GM21367 (cell line): ENCODE measurements around the gene YBEY.

Experiments used
- ATAC-seq: cut with Tn5 transposase; IDR thresholded peaks from one replicate; pipeline ENCODE4 v1.9.1; 2021; ENCODE audit not compliant: unreplicated experiment

YBEY gene

DNA sequence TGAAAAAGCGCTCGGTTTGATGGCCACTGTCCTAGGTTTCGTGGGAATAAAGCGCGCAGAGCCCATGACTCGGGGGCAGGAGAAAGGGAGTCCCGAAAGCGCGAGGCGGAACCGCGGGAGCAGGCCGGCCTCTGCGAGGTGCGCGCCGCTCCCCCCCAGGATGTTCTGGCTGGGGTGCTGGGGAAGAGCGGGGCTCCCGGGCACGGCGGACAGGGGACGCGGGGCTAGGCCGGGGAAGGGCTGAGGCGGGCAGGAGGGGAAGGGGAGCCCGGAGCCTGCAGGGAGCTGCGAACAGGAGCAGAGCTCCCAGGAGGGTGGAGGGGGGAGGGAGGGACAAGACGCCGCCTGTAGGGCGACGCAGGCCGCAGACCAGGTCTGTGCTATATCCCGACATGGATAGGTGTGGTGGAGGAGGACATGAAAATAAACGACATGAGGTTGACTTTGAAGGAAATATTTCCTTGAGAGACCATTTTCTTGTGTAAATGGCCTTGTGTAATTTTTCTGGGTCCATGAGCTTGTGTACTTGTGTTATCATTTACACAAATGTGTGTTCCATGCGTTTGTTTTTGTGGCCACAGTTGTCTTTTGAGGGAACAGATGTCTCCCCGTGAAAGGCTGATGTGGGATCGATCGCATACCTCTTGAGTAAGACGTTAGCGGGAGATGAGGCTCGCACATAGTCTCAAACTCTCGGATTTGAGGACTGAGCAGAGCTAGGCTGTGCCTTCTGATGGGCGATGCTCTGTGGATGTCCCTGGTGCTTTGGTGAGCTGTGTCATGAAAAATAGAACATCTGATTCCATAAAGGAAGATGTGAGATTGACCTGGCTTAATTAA is 39.2 kb downstream of the YBEY start:
- ATAC-seq = no peak

DNA sequence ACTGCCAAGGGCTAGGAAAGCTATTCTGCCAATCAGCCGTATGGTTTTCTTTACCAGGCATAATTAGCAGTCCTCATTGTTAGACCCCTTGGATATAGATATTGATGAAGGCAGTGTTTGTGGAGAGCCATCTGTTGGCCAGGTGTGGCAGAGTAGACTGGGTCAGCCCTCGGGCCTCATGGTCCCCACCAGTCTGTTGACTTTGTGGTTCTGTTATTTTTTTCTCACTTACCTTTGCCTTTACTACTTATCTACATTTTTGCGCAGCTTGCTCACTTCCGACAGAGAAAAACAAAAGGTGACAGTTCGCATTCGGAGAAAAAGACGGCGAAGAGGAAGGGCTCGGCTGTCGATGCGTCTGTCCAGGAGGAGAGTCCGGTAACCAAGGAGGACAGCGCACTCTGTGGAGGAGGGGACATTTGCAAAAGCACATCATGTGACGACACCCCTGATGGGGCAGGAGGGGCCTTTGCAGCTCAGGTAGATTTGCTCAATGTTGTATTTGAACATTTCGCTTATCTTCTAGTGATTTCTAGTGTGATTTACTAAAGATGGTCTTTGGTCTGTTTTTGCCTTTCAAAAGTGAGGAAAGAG is 40.1 kb downstream of the YBEY start:
- no peak for ATAC-seq

DNA sequence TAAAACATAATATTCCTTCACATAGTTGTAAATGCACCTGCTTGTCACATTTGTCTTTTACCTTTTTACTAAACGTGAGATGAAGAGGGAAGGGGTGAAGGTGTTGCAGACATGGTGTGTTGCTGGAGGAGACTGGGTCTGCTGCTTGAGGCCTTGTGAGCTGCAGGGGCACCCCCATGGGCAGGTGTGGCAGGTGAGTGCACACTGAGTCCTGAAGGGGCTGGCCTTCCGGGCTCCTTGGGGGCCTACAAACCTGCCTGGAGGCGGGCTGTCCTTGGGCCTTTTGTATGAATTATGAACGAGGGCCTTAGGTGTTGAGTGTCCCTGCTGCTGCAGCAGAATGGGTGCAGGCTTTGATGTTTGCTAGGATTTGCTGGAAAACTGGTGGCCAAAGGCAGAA is 41.6 kb downstream of the YBEY start:
- no peak for ATAC-seq

DNA sequence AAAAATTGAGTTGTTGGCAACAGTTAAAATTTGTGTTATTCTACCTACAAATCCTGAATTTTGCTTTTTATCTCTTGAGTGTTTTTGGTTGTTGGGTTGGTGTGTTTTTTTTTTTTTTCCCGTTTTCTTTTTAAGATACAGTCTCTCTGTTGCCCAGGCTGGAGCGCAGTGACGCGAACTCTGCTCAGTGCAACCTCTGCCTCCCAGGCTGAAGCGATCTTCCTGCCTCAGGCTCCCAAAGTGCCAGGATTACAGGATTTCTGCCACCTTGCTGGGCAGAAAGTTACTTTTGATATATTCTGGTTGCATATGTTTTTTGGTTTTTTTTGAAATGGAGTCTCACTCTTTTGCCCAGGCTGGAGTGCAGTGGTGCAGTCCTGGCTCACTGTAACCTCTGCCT is 42.0 kb downstream of the YBEY start:
- no peak for ATAC-seq

DNA sequence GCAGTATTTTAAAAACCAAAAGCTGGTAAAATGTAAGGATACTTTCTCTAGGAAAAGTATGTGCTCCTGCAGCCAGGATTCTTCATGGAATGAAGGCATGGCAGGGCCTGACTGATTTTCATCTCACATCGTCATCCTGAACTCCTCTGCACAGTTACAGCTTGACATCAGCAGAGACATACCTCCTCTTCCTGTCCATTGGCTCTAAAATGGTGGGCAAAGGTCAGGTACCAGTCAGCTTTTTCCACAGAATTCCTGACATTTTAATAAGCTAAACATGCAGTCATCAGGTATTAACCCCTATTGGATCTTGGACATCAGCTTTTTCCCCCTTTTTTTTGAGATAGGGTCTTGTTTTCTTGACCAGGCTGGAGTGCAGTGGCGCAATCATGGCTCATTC is 43.7 kb downstream of the YBEY start:
- no peak for ATAC-seq

DNA sequence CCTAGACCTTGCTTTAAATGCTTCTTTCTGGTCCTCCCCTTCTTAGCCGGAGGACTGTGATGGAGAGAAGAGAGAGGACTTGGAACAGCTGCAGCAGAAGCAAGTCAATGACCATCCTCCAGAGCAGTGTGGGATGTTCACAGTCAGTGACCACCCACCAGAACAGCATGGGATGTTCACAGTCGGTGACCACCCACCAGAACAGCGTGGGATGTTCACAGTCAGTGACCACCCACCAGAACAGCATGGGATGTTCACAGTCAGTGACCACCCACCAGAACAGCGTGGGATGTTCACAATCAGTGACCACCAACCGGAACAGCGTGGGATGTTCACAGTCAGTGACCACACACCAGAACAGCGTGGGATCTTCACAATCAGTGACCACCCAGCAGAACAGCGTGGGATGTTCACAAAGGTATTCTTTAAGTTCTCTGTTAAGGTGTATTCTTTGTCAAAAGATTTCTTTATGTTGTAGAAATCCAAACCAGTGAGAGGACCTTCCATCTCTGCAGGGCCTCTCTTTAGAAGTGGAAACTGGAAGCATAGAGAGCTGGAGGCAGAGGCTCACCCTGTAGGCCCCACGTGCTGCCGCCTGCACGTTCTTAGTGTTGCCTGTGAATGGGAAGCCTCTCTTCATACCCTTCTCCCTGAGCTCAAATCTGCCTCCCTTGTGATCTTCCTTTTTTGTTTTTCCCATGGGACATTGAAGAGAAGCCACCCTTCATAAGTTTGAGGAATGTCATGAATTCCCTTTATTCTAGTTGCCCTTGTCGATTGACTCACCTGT is 48.4 kb downstream of the YBEY start:
- ATAC-seq = no peak

DNA sequence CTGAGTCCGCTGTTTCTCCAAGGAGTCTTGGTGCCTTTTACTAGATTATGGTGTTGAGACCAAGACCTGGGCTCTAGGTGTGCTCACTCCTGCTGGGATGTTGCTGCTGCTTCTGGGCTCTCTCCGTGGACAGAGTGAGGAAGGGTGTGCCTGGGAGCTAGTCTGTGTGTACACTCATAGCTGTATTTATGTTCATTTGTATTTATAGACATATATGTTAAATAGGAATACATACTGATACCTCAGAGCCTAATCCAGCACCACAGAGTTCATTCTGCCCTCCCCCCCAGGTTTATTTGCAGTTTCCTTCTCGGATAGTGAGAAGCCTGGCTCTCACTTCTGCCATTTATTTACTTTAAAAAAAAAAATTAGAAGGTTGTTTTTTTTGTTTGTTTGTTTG is 50.5 kb downstream of the YBEY start:
- no peak for ATAC-seq

DNA sequence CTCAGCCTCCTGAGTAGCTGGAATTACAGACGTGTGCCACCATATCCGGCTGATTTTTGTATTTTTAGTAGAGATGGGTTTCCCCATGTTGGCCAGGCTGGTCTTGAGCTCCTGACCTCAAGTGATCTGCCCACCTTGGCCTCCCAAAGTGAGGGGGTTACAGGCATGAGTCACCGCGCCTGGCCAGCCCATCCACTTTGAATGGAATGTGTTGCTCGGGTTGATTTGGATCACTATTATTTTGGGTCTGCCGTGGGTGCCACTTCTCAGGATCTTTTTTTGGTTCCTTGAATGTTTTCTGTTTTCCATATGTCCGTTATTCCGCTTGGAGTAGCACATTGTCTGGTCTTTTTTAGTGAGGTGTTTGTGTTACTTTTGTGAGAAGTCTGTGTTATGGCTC is 54.9 kb downstream of the YBEY start:
- ATAC-seq = no peak

DNA sequence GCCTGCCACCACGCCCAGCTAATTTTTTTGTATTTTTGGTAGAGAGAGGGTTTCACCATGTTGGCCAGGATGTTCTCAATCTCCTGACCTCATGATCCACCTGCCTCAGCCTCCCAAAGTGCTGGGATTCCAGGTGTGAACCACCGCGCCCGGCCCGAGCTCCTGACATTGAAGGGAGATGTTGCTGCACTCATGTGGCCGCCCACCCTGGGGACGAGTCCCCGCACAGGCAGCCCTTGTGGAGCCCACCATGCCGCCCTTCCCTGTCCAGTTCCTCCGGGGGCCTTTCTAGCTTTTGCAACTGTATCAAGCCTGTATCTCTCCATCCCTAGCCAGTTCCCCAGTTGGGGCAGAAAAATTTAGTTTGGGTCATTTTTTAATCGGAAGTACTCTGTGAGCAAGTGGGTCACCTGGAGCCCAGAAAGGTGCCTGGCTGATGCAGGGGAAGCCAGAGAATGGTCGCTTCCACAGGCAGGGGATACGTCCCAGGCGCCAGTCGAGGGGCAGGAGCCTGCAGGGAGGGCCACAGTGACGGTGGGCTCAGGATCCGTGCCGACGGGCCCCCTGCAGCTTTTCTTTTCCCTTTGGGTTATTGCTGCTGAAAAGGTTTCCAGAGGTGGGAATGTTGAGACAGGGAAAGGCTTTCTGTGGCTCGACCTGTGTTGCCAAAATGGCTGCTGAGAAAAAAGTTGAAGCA is 58.2 kb downstream of the YBEY start:
- no peak for ATAC-seq

DNA sequence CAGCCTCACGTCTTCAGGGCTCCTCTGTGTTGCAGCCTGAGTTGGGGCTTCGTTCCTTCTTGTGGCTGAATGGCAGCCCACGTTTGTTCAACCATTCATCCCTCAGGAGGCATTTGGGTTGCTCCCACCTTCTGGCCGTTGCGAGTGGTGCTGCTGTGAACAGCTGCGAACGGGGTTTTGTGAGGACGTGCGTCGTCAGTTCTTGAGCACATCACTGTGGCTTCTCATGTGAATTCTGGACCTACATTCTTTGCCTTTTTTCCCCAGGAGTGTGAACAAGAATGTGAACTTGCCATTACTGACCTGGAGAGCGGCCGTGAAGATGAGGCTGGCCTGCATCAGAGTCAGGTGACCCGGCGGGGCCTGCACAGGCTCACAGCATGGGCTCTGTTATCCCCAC is 59.7 kb downstream of the YBEY start:
- no peak for ATAC-seq

DNA sequence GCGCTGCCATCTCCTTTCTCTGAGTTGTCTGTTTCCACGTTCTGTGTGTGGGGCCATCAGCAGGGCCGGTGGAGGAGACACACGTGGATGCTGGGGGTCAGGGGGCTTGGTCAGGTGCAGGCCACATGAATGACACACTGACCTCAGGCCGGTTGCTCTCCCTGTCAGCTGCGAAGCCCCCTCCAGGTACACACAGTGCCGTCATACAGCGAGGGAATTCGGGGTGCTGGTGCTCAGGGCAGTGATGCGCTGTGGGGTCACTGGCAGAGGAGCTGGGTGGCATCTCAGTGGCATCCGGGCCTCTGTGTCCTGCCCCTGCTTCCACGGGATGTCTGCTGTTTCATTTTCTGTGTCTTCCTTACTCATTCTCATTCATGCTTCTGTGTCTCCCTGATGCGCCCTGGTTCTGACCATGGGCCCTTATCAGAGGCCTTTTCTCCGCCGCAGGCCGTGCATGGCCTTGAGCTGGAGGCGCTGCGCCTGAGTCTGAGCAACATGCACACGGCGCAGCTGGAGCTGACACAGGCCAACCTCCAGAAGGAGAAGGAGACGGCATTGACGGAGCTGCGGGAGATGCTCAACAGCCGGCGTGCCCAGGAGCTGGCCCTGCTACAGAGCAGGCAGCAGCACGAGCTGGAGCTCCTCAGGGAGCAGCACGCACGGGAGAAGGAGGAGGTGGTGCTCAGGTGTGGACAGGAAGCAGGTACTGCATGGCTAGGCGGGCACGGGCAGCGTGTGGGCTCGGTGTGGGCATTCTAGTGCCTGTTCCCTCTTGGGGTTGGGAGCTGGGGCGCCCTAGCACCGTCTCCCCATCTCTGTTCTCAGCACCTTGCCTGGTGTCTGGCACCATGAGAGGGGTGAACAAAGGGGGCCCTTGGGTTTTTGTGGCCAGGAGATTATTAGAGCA is 60.4 kb downstream of the YBEY start:
- ATAC-seq = no peak

DNA sequence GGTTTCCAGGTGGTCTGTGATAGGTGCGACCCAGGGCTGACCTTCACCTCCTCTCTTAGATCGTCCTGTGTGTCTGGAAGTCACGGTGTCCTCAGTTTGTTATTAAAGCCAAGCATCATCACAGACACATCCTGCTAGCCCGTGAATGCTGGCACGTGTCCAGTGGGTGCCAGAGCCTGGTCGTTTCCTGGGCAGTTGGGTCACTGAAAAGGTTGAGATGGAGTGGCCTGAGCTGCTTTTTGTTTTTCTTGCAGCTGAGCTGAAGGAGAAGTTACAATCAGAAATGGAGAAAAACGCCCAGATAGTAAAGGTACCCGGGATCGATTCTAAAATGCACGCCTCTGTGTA is 61.0 kb downstream of the YBEY start:
- no peak for ATAC-seq
